Astrocyte (in vitro differentiated cells and primary cell): ENCODE data around the gene GAS2. TPM values are rescaled to one million over a fixed set of nuclear protein-coding genes. Genes with fewer than 3 reads are reported as not detected.

Source experiments
- DNase-seq: peaks from one replicate; pipeline ENCODE4 v3.0.0-alpha.2; 2010; ENCODE audit warnings: low read depth
- FAIRE-seq: peaks from 2 replicates; lab custom pipeline; 2011; peaks lifted over from hg19 to GRCh38; lab: Jason Lieb, UNC
- H2AFZ ChIP-seq: 2 replicates; pipeline ENCODE4 v1.6.0; 2012; ENCODE audit warnings: low read depth, low read length, inconsistent platforms
- H3K27ac ChIP-seq: 2 replicates; pipeline ENCODE4 v1.5.1; 2011; ENCODE audit warnings: low read depth, low read length, inconsistent platforms
- H3K27me3 ChIP-seq: 2 replicates; pipeline ENCODE4 v1.6.0; 2011; ENCODE audit warnings: low read length, inconsistent platforms; ENCODE audit not compliant: insufficient read depth
- H3K36me3 ChIP-seq: 2 replicates; pipeline ENCODE4 v1.5.1; 2011; ENCODE audit warnings: low read length, inconsistent platforms; ENCODE audit not compliant: insufficient read depth
- H3K4me1 ChIP-seq: 2 replicates; pipeline ENCODE4 v1.5.1; 2011; ENCODE audit warnings: low read length, inconsistent platforms; ENCODE audit not compliant: insufficient read depth
- H3K4me2 ChIP-seq: 2 replicates; pipeline ENCODE4 v1.6.0; 2012; ENCODE audit warnings: low read length, inconsistent platforms
- H3K4me3 ChIP-seq: 2 replicates; pipeline ENCODE4 v1.5.1; 2011; ENCODE audit warnings: low read depth, mild to moderate bottlenecking, low read length, inconsistent platforms; ENCODE audit not compliant: insufficient read depth
- H3K79me2 ChIP-seq: 2 replicates; pipeline ENCODE4 v1.6.0; 2012; ENCODE audit warnings: mild to moderate bottlenecking, low read length, inconsistent platforms; ENCODE audit not compliant: insufficient read depth
- H3K9ac ChIP-seq: 2 replicates; pipeline ENCODE4 v1.6.0; 2012; ENCODE audit warnings: mild to moderate bottlenecking, low read length, inconsistent platforms
- H3K9me3 ChIP-seq: 2 replicates; pipeline ENCODE4 v1.5.1; 2012; ENCODE audit warnings: low read depth, mild to moderate bottlenecking, low read length, inconsistent platforms; ENCODE audit not compliant: insufficient read depth
- H4K20me1 ChIP-seq: 2 replicates; pipeline ENCODE4 v1.6.0; 2012; ENCODE audit warnings: low read length, inconsistent platforms; ENCODE audit not compliant: insufficient read depth
- H3K27ac Mint-ChIP-seq: one replicate; pipeline ENCODE4 v1.8.0; 2021; ENCODE audit warnings: mild to moderate bottlenecking, mixed read lengths; ENCODE audit not compliant: unreplicated experiment
- H3K27me3 Mint-ChIP-seq: one replicate; pipeline ENCODE4 v1.8.0; 2021; ENCODE audit warnings: low read depth, mixed read lengths; ENCODE audit not compliant: unreplicated experiment
- H3K36me3 Mint-ChIP-seq: one replicate; pipeline ENCODE4 v1.8.0; 2021; ENCODE audit warnings: low read depth, mixed read lengths; ENCODE audit not compliant: unreplicated experiment
- H3K4me1 Mint-ChIP-seq: one replicate; pipeline ENCODE4 v1.8.0; 2021; ENCODE audit warnings: low read depth, mixed read lengths; ENCODE audit not compliant: unreplicated experiment
- H3K4me3 Mint-ChIP-seq: one replicate; pipeline ENCODE4 v1.8.0; 2021; ENCODE audit warnings: mild to moderate bottlenecking, moderate library complexity, mixed read lengths; ENCODE audit not compliant: unreplicated experiment
- H3K9me3 Mint-ChIP-seq: one replicate; pipeline ENCODE4 v1.8.0; 2021; ENCODE audit warnings: mild to moderate bottlenecking, mixed read lengths; ENCODE audit not compliant: unreplicated experiment
- CTCF ChIP-seq: IDR thresholded peaks from 2 replicates; pipeline ENCODE4 v1.5.1; 2011; ENCODE audit warnings: low read depth, mild to moderate bottlenecking, inconsistent platforms, low read length, moderate library complexity; ENCODE audit not compliant: insufficient read depth
- EZH2 ChIP-seq: IDR thresholded peaks from 2 replicates; pipeline ENCODE4 v1.6.1; 2012; ENCODE audit warnings: mild to moderate bottlenecking, low read length, inconsistent platforms; ENCODE audit not compliant: insufficient read depth
- total RNA-seq: library from RNA; stranded (reverse); gene quantifications from 2 replicates; pipeline ENCODE4 v1.2.1, GENCODE V29; 2021

Gene GAS2
- total RNA-seq, 1 donor from 2014 or later, result 1.5 TPM

- H3K27ac ChIP-seq, result no peak overlapping the region
- no peak overlapping the region for H2AFZ ChIP-seq
- Mint-ChIP-seq H3K9me3 (no peaks in the 10 kb centered on the region), H3K36me3 (no peaks in the 10 kb centered on the region), H3K27ac (no peak overlapping the region), H3K27me3 (no peaks in the 10 kb centered on the region), H3K4me1 (peaks cover 8% of the 10 kb centered on the region), H3K4me3 (no peak overlapping the region)
- no peaks in the 10 kb centered on the region for H3K9me3 ChIP-seq
- H3K4me3 ChIP-seq, result no peak overlapping the region
- no peak for FAIRE-seq
- H3K79me2 ChIP-seq, result no peaks in the 10 kb centered on the region
- H3K4me1 ChIP-seq, result no peaks in the 10 kb centered on the region
- no peak overlapping the region for H3K9ac ChIP-seq
- H3K4me2 ChIP-seq, result no peak overlapping the region
- no peak for DNase-seq
- H3K27me3 ChIP-seq, result peaks cover 3% of the 10 kb centered on the region
- H3K36me3 ChIP-seq, result no peaks in the 10 kb centered on the region
- no peaks in the 10 kb centered on the region for H4K20me1 ChIP-seq
- TF ChIP-seq CTCF (no peak), EZH2 (no peak)
Measured at GRCh38 chr11:22674470-22675439, 8.3 kb downstream of the GAS2 start.

GRCh38 chr11:22677153-22677903, 10.9 kb downstream of the GAS2 start:
- TF ChIP-seq CTCF (no peak), EZH2 (no peak)
- H3K9me3 Mint-ChIP-seq, result no peaks in the 10 kb centered on the region
- Histone ChIP-seq H3K4me1 (no peaks in the 10 kb centered on the region), H3K4me3 (no peak overlapping the region), H2AFZ (no peak overlapping the region), H3K9ac (no peak overlapping the region), H3K79me2 (no peaks in the 10 kb centered on the region), H4K20me1 (no peaks in the 10 kb centered on the region), H3K27me3 (no peaks in the 10 kb centered on the region), H3K9me3 (no peaks in the 10 kb centered on the region), H3K4me2 (no peak overlapping the region), H3K36me3 (no peaks in the 10 kb centered on the region), H3K27ac (no peak overlapping the region)
- no peak for DNase-seq
- H3K27me3 Mint-ChIP-seq, result no peaks in the 10 kb centered on the region
- FAIRE-seq, result no peak
- no peak overlapping the region for H3K27ac Mint-ChIP-seq
- H3K36me3 Mint-ChIP-seq, result no peaks in the 10 kb centered on the region
- H3K4me3 Mint-ChIP-seq, result no peak overlapping the region
- peaks cover 4% of the 10 kb centered on the region for H3K4me1 Mint-ChIP-seq
